GM12864 (cell line): ENCODE results near the gene ISOC2.

ENCODE experiments used
- DNase-seq: peaks from one replicate; pipeline ENCODE4 v3.0.0-alpha.2; 2011; ENCODE audit warnings: low read depth
- H3K4me3 ChIP-seq: 2 replicates; pipeline ENCODE4 v1.5.1; 2011; ENCODE audit warnings: mild to moderate bottlenecking, low read depth, low read length, control low read depth
- TF ChIP-seq, protein P1 (sequence below): IDR thresholded peaks from 2 replicates; pipeline ENCODE4 v1.5.1; 2011; ENCODE audit warnings: low read depth, mild to moderate bottlenecking, moderate library complexity, low read length, control low read depth, inconsistent platforms; ENCODE audit errors: missing control alignments

The ISOC2 gene

DNA sequence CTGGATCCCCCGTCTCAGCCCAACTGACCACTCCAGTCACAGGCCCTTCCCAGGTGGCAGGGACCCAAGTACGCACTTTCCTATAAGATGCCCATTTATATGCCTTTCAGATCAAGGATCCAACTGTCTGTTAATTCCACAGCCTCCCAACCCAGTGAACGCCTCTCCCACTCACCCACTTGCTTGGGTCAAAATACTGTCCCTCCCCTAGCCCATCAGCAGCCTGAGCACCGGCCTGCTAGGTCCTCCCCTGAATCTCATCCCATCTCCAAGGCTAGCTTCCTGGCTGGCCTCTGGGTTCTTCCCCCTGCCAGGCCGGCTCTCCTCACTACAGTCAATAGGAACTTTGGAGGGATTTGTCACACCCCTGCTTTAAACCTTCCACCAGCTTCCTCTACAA lies 55.8 kb downstream of the ISOC2 start:
- no peak for DNase-seq
- TF ChIP-seq, protein P1, sequence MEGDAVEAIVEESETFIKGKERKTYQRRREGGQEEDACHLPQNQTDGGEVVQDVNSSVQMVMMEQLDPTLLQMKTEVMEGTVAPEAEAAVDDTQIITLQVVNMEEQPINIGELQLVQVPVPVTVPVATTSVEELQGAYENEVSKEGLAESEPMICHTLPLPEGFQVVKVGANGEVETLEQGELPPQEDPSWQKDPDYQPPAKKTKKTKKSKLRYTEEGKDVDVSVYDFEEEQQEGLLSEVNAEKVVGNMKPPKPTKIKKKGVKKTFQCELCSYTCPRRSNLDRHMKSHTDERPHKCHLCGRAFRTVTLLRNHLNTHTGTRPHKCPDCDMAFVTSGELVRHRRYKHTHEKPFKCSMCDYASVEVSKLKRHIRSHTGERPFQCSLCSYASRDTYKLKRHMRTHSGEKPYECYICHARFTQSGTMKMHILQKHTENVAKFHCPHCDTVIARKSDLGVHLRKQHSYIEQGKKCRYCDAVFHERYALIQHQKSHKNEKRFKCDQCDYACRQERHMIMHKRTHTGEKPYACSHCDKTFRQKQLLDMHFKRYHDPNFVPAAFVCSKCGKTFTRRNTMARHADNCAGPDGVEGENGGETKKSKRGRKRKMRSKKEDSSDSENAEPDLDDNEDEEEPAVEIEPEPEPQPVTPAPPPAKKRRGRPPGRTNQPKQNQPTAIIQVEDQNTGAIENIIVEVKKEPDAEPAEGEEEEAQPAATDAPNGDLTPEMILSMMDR, result no peak
- H3K4me3 ChIP-seq, result peak overlapping the region; percentile 85
